ENCODE results near the gene LCLAT1.

- TF ChIP-seq CTCF (IDR thresholded peaks at IDR 0.05; ENCODE audit: low read depth, low read length, poor library complexity, severe bottlenecking) (no peak), EZH2phosphoT487 (IDR thresholded peaks at IDR 0.05; ENCODE audit: borderline replicate concordance, low read length) (no peak)
These were observed 7.5 kb downstream of the LCLAT1 start for GRCh38 chr2:30454571-30454970.

Measured in DOHH2 (cell line).